ENCODE measurements around the gene TCP10L.

Gene TCP10L

GRCh38 chr21:32569261-32570230, 15.8 kb downstream of the TCP10L start (continued):
- TF ChIP-seq, protein P1, sequence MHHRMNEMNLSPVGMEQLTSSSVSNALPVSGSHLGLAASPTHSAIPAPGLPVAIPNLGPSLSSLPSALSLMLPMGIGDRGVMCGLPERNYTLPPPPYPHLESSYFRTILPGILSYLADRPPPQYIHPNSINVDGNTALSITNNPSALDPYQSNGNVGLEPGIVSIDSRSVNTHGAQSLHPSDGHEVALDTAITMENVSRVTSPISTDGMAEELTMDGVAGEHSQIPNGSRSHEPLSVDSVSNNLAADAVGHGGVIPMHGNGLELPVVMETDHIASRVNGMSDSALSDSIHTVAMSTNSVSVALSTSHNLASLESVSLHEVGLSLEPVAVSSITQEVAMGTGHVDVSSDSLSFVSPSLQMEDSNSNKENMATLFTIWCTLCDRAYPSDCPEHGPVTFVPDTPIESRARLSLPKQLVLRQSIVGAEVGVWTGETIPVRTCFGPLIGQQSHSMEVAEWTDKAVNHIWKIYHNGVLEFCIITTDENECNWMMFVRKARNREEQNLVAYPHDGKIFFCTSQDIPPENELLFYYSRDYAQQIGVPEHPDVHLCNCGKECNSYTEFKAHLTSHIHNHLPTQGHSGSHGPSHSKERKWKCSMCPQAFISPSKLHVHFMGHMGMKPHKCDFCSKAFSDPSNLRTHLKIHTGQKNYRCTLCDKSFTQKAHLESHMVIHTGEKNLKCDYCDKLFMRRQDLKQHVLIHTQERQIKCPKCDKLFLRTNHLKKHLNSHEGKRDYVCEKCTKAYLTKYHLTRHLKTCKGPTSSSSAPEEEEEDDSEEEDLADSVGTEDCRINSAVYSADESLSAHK (tag by site-specific recombination; IDR thresholded peaks at IDR 0.05) = peak; percentile 88
- TF ChIP-seq ZNF311 (tag by site-specific recombination; IDR thresholded peaks at IDR 0.05; ENCODE audit: borderline replicate concordance) = no peak
- TF ChIP-seq ZNF24 (tag by site-specific recombination; IDR thresholded peaks at IDR 0.05) = peak; percentile 40; the same call in 1 of the 2 replicates
- no peak for TF ChIP-seq ZNF223 (tag by site-specific recombination; IDR thresholded peaks at IDR 0.05)
- TF ChIP-seq HOXA7 (CRISPR knock-in tag; IDR thresholded peaks at IDR 0.05; ENCODE audit: borderline replicate concordance) = no peak
- TF ChIP-seq ZNF169 (tag by site-specific recombination; IDR thresholded peaks at IDR 0.05) = no peak
- TF ChIP-seq ZNF214 (tag by site-specific recombination; IDR thresholded peaks at IDR 0.05; ENCODE audit: borderline replicate concordance) = no peak
- no peak for TF ChIP-seq MYNN (tag by site-specific recombination; IDR thresholded peaks at IDR 0.05; ENCODE audit: borderline replicate concordance)
- TF ChIP-seq EGR2 (tag by site-specific recombination; IDR thresholded peaks at IDR 0.05; ENCODE audit: low read depth) = peak; percentile 82
- peak; percentile 85; the same call in 1 of the 2 replicates for TF ChIP-seq ZNF2 (tag by site-specific recombination; IDR thresholded peaks at IDR 0.05)
- TF ChIP-seq KLF16 (tag by site-specific recombination; IDR thresholded peaks at IDR 0.05) = 0 out of 2 replicates have a peak, but pooled peaks have one; percentile 46
- TF ChIP-seq TRIM28 (IDR thresholded peaks at IDR 0.05; ENCODE audit: borderline replicate concordance, low read length) = peak; percentile 92; the same call in 1 of the 2 replicates
- peak; percentile 78 for TF ChIP-seq KLF8 (tag by site-specific recombination; IDR thresholded peaks at IDR 0.05)
- peak; percentile 85 for TF ChIP-seq SCRT1 (tag by site-specific recombination; IDR thresholded peaks at IDR 0.05; ENCODE audit: borderline replicate concordance)
- no peak for TF ChIP-seq ZNF473 (tag by site-specific recombination; IDR thresholded peaks at IDR 0.05)
- TF ChIP-seq ZSCAN16 (tag by site-specific recombination; IDR thresholded peaks at IDR 0.05) = no peak; the same call in 1 of the 2 replicates
- peak; percentile 53 for TF ChIP-seq ZNF654 (tag by site-specific recombination; IDR thresholded peaks at IDR 0.05; ENCODE audit: low read depth)
- no peak for TF ChIP-seq MZF1 (tag by site-specific recombination; IDR thresholded peaks at IDR 0.05; ENCODE audit: borderline replicate concordance)
- no peak for TF ChIP-seq ZNF292 (tag by site-specific recombination; IDR thresholded peaks at IDR 0.05; ENCODE audit: borderline replicate concordance, low read depth)
- TF ChIP-seq ZNF184 (tag by site-specific recombination; IDR thresholded peaks at IDR 0.05) = peak; percentile 90
- TF ChIP-seq ZNF629 (tag by site-specific recombination; IDR thresholded peaks at IDR 0.05) = peak; percentile 52
- 0 out of 2 replicates have a peak, but pooled peaks have one; percentile 53 for TF ChIP-seq ZNF391 (tag by site-specific recombination; IDR thresholded peaks at IDR 0.05; ENCODE audit: borderline replicate concordance, low read depth)
- peak; percentile 58; the same call in 1 of the 2 replicates for TF ChIP-seq ZNF394 (tag by site-specific recombination; IDR thresholded peaks at IDR 0.05; ENCODE audit: borderline replicate concordance)
- peak; percentile 83 for TF ChIP-seq ZNF398 (tag by site-specific recombination; IDR thresholded peaks at IDR 0.05)
- TF ChIP-seq, protein P2, sequence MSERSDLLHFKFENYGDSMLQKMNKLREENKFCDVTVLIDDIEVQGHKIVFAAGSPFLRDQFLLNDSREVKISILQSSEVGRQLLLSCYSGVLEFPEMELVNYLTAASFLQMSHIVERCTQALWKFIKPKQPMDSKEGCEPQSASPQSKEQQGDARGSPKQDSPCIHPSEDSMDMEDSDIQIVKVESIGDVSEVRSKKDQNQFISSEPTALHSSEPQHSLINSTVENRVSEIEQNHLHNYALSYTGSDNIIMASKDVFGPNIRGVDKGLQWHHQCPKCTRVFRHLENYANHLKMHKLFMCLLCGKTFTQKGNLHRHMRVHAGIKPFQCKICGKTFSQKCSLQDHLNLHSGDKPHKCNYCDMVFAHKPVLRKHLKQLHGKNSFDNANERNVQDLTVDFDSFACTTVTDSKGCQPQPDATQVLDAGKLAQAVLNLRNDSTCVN (tag by site-specific recombination; optimal IDR thresholded peaks at IDR 0.05) = peak; percentile 89
- peak; percentile 67 for TF ChIP-seq SP3 (tag by site-specific recombination; IDR thresholded peaks at IDR 0.05)
- no peak for TF ChIP-seq ZNF549 (tag by site-specific recombination; IDR thresholded peaks at IDR 0.05)
- peak; percentile 40; the same call in 1 of the 2 replicates for TF ChIP-seq ZFP37 (tag by site-specific recombination; IDR thresholded peaks at IDR 0.05)
- no peak; the same call in 1 of the 2 replicates for TF ChIP-seq ZNF660 (tag by site-specific recombination; IDR thresholded peaks at IDR 0.05)
- TF ChIP-seq ZFHX2 (tag by site-specific recombination; conservative IDR thresholded peaks at IDR 0.05) = peak; percentile 81
- TF ChIP-seq ZNF10 (tag by site-specific recombination; IDR thresholded peaks at IDR 0.05) = peak; percentile 12; the same call in 1 of the 2 replicates
- no peak for TF ChIP-seq ZBTB6 (tag by site-specific recombination; IDR thresholded peaks at IDR 0.05)
- peak; percentile 93 for TF ChIP-seq ZBTB48 (tag by site-specific recombination; IDR thresholded peaks at IDR 0.05)
- no peak for TF ChIP-seq SETDB1 (IDR thresholded peaks at IDR 0.05; ENCODE audit: insufficient read length, low read length)
